ENCODE results near the gene MITF.

DNA sequence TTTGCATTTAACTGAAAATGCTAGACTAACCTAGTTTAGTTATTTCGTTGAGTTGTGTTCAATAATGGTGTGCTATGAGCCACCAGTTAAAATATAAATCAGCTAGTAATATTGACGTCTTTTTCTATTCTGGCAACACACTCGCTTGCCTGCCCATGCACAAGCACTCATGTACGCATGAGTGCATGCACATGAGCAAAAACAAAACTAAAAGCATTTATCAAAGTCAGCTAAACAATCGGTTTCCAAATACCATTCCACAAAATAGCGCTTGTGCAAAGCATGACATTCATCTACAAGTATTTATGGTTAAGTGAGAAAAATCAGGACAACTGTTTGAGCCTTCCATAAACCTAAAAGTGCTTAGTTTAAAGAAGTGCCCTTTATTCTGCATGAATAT is 247.2 kb downstream of the MITF start:
- TF ChIP-seq, protein P1, sequence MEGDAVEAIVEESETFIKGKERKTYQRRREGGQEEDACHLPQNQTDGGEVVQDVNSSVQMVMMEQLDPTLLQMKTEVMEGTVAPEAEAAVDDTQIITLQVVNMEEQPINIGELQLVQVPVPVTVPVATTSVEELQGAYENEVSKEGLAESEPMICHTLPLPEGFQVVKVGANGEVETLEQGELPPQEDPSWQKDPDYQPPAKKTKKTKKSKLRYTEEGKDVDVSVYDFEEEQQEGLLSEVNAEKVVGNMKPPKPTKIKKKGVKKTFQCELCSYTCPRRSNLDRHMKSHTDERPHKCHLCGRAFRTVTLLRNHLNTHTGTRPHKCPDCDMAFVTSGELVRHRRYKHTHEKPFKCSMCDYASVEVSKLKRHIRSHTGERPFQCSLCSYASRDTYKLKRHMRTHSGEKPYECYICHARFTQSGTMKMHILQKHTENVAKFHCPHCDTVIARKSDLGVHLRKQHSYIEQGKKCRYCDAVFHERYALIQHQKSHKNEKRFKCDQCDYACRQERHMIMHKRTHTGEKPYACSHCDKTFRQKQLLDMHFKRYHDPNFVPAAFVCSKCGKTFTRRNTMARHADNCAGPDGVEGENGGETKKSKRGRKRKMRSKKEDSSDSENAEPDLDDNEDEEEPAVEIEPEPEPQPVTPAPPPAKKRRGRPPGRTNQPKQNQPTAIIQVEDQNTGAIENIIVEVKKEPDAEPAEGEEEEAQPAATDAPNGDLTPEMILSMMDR (IDR thresholded peaks at IDR 0.05; ENCODE audit: low read length) = no peak
- no peak for TF ChIP-seq EZH2 (IDR thresholded peaks at IDR 0.05; ENCODE audit: borderline replicate concordance, low read length)

Measured in OCI-LY1 (cell line).